GM12878 (cell line): Measurements from ENCODE around the gene CTNNBL1. TPM values are rescaled to one million over a fixed set of nuclear protein-coding genes. Genes with fewer than 3 reads are reported as not detected.
"Not testable (repeated sequence)": the region's sequence is repeated elsewhere in the genome, so short reads cannot be mapped to it uniquely, and the experiment has no call there.

Experiments
- ATAC-seq: fragments of 200-7000 bp; cut with Tn5 transposase; 3 replicates; pipeline ENCODE4 v1.9.1; 2020; ENCODE audit warnings: mild to moderate bottlenecking, moderate library complexity
- BruUV-seq: library from RNA; stranded (reverse); fragments of 400-500 nt; replicated peaks from 2 replicates; lab custom pipeline; 2021; lab: Mats Ljungman, UMichigan
- CTCF ChIA-PET: fragments of 300-600 bp; sonication (Branson Sonifier 250); formaldehyde crosslinking; extraction: SDS; loops from one replicate; lab custom pipeline; 2021; ENCODE audit warnings: inconsistent platforms; lab: Yijun Ruan, JAX
- POLR2A ChIA-PET: fragments of 350-600 bp; formaldehyde crosslinking; extraction: SDS; loops from one replicate; lab custom pipeline; 2021; ENCODE audit warnings: inconsistent platforms; lab: Charles Lee
- RAD21 ChIA-PET: fragments of 300-600 bp; sonication (Branson Sonifier 250); formaldehyde crosslinking; loops from one replicate; lab custom pipeline; 2023; ENCODE audit warnings: antibody characterized with exemption; ENCODE audit not compliant: unreplicated experiment; lab: Charles Lee
- SMC1A ChIA-PET: fragments of 300-600 bp; sonication (Branson Sonifier 250); formaldehyde crosslinking; loops from one replicate; lab custom pipeline; 2023; ENCODE audit not compliant: unreplicated experiment, uncharacterized antibody; lab: Charles Lee
- DNase-seq: peaks from one replicate; pipeline ENCODE4 v3.0.0-alpha.2; 2011; ENCODE audit warnings: low read depth, low spot score
- FAIRE-seq: peaks from 3 replicates; lab custom pipeline; 2011; peaks lifted over from hg19 to GRCh38; lab: Jason Lieb, UNC
- H2AFZ ChIP-seq: 2 replicates; pipeline ENCODE4 v1.6.0; 2011; ENCODE audit warnings: low read depth, low read length, control low read depth; ENCODE audit not compliant: control insufficient read depth
- H3K27ac ChIP-seq: 2 replicates; pipeline ENCODE4 v1.5.1; 2011; ENCODE audit warnings: control low read depth; ENCODE audit not compliant: control insufficient read depth, insufficient read depth
- H3K27me3 ChIP-seq, 2 experiments: replicated peaks in 1 of 2; 2 replicates each; pipeline versions ENCODE4 v1.6.0 to v1.6.1; 2011; ENCODE audit warnings: low read length in 1 of 2; ENCODE audit not compliant: control insufficient read depth in 2 of 2, insufficient read depth in 2 of 2
- H3K36me3 ChIP-seq, 2 experiments: 2 replicates each; pipeline ENCODE4 v1.5.1; 2011; ENCODE audit warnings: low read length in 1 of 2; ENCODE audit not compliant: control insufficient read depth in 2 of 2, insufficient read depth in 2 of 2
- H3K4me1 ChIP-seq: 2 replicates; pipeline ENCODE4 v1.6.1; 2011; ENCODE audit warnings: mild to moderate bottlenecking, low read length, moderate library complexity, mixed read lengths; ENCODE audit not compliant: control insufficient read depth, insufficient read depth
- H3K4me2 ChIP-seq: 2 replicates; pipeline ENCODE4 v1.6.0; 2011; ENCODE audit warnings: control low read depth; ENCODE audit not compliant: control insufficient read depth, insufficient read depth
- H3K4me3 ChIP-seq: fragments of 200-600 bp; sonication (generic); 2 replicates; pipeline ENCODE4 v1.5.1; 2016
- H3K79me2 ChIP-seq: 2 replicates; pipeline ENCODE4 v1.6.0; 2011; ENCODE audit warnings: low read length; ENCODE audit not compliant: control insufficient read depth, insufficient read depth
- H3K9ac ChIP-seq: 2 replicates; pipeline ENCODE4 v1.8.0; 2011; ENCODE audit warnings: low read length, control low read depth, mixed read lengths; ENCODE audit not compliant: control insufficient read depth, insufficient read depth
- H3K9me3 ChIP-seq: replicated peaks from 3 replicates; pipeline ENCODE4 v1.5.1; 2011; ENCODE audit warnings: mild to moderate bottlenecking, low read length; ENCODE audit not compliant: control insufficient read depth, insufficient read depth
- H4K20me1 ChIP-seq: 2 replicates; pipeline ENCODE4 v1.6.0; 2011; ENCODE audit not compliant: control insufficient read depth, insufficient read depth
- SMARCA5 ChIP-seq: fragments of 450-650 bp; IDR thresholded peaks from 2 replicates; pipeline ENCODE4 v1.6.1; 2017; ENCODE audit warnings: mild to moderate bottlenecking
- ZZZ3 ChIP-seq: IDR thresholded peaks from 2 replicates; pipeline ENCODE4 v1.6.1; 2011; ENCODE audit warnings: low read depth; ENCODE audit not compliant: control insufficient read depth, insufficient read length
- WGBS: methylation state at CpG from one replicate; pipeline ENCODE4 v1.1.6; 2016; ENCODE audit warnings: low lambda C conversion rate; ENCODE audit not compliant: insufficient replicate concordance, insufficient coverage; ENCODE audit errors: missing lambda C conversion rate; 5-methylcytosine and 5-hydroxymethylcytosine counted together
- in situ Hi-C: fragments of 300-500 bp; cut with MboI; formaldehyde crosslinking; loops from 9 replicates; pipeline ENCODE4 v1.14.3; 2018; ENCODE audit warnings: mixed read lengths
- intact Hi-C: fragments of 100-400 bp; cut with micrococcal nuclease; formaldehyde crosslinking; loops from one replicate; pipeline ENCODE4 v1.14.2; 2022; ENCODE audit not compliant: unreplicated experiment
- polyA plus RNA-seq, 11 experiments: library from polyadenylated mRNA; depleted of rRNA in 4 of 11; unstranded in 6 of 11; stranded (reverse) in 5 of 11; fragments of >200 nt; fragmentation: Nextera tagmentation in 4 of 11; fragmentation: Illumina TruSeq in 1 of 11; extraction: Ambion mirVana in 4 of 11; extraction: Trizol in 1 of 11; gene quantifications; 1 replicate in 1 of 11; 2 replicates in 10 of 11; pipeline versions ENCODE4 v1.2.1 to v1.2.3, GENCODE V29; 2011 to 2016; ENCODE audit warnings: inconsistent platforms in 2 of 11, missing spikeins in 2 of 11, low read depth in 1 of 11
- total RNA-seq, 4 experiments: library from RNA; depleted of rRNA in 3 of 4; stranded (reverse); fragments of >200 nt in 3 of 4; fragmentation: Illumina TruSeq in 1 of 4; extraction: Trizol in 1 of 4; gene quantifications; 2 replicates each; pipeline versions ENCODE4 v1.2.1 to v1.2.3, GENCODE V29; 2013 to 2021

Gene CTNNBL1
- total and polyA plus RNA-seq, 10 of the 15 experiments (the other 5 are each of a cell fraction or from before 2014, with no cell fraction given), result 43.1 to 102 (median 67.8) TPM

DNA sequence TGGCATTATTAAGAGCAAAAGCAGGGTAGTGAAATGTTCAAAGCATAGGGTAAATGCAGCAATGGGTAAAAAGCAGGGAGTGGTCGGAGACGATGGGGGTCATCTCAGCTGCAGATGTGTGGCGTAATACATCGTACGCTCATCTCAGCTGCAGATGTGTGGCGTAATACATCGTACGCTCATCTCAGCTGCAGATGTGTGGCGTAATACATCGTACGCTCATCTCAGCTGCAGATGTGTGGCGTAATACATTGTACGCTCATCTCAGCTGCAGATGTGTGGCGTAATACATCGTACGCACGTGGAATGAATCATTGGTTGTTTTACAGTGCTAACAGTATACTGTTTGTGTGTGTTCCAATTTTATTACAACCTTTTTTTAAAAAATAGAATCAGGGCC, 7.8 kb downstream of the CTNNBL1 start:
- H3K9ac ChIP-seq, FAIRE-seq, H3K4me2 ChIP-seq, H3K27me3 ChIP-seq, H4K20me1 ChIP-seq, POLR2A ChIA-PET, CTCF ChIA-PET, H2AFZ ChIP-seq, H3K9me3 ChIP-seq, RAD21 ChIA-PET, ATAC-seq, in situ Hi-C loops, SMC1A ChIA-PET, BruUV-seq, H3K4me3 ChIP-seq, H3K27ac ChIP-seq, DNase-seq, H3K36me3 ChIP-seq, intact Hi-C loops: not testable (repeated sequence)
- Histone ChIP-seq H3K4me1 (peaks cover 18% of the 10 kb centered on the region), H3K79me2 (peaks cover 29% of the 10 kb centered on the region)
- over 99% methylated on average over 17 of the region's 17 CpGs for WGBS

DNA sequence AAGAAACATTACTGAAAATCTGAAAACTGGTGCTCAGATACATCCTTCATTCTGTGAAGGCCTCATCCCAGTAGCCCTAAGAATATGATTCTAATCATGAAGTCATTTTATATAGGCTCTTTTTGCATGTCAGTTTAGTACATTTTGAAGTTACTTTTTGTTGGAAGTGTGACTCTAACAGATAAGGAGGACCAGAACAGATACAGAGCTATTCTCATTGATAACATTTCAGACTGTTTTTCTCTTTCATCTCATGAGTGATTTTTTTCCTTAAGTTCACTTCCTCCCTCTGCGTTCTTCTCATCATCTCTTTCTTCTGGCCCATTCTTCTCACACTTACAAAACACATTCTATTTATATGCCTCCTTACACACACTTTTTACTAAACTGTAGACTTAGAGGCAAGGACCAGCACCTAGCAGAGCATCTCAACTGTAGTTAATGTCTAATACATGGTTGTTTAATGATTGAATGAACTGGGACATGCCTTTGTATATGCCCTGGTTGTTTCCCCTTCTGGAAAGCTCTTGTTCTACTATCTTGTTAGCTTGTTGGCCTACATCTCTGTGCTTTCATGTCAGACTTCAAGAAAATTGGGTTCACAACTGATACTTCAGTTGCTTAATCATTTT, 8.7 kb downstream of the CTNNBL1 start:
- SMC1A ChIA-PET, result interaction anchor here (1.6 kb wide), 1 partner anchor 25 kb away, joined by 3 read pairs; no protein-coding TSS in a partner anchor
- Histone ChIP-seq H3K36me3 (0 out of 4 replicates have a peak, but pooled peaks cover 0 to 3% of the 10 kb centered on the region in 2 experiments), H3K4me1 (peaks cover 11% of the 10 kb centered on the region), H3K27me3 (no peaks in the 10 kb centered on the region), H4K20me1 (no peaks in the 10 kb centered on the region), H2AFZ (no peak overlapping the region), H3K9ac (no peak overlapping the region), H3K4me2 (no peak overlapping the region), H3K27ac (no peak overlapping the region), H3K4me3 (no peak overlapping the region), H3K79me2 (peaks cover 23% of the 10 kb centered on the region), H3K9me3 (no peaks in the 10 kb centered on the region; the same call in none of the 3 replicates)
- TF ChIP-seq ZZZ3, result no peak
- TF ChIP-seq SMARCA5, result no peak
- CTCF ChIA-PET, result no interaction called here
- no peak for ATAC-seq
- RAD21 ChIA-PET, result no interaction called here
- 100% methylated on average over 1 of the region's 1 CpG for WGBS
- no TSS peak for BruUV-seq
- DNase-seq, result no peak
- in situ Hi-C loops (no loop called here), intact Hi-C loops (no loop called here)
- no peak for FAIRE-seq
- POLR2A ChIA-PET, result no interaction called here
